Measurements from ENCODE around the gene RGS5. TPM values are rescaled to one million over a fixed set of nuclear protein-coding genes. Genes with fewer than 3 reads are reported as not detected.

Gene RGS5
- total and polyA plus RNA-seq, 8 donors = 48.5 to 141 (median 104) TPM

DNA sequence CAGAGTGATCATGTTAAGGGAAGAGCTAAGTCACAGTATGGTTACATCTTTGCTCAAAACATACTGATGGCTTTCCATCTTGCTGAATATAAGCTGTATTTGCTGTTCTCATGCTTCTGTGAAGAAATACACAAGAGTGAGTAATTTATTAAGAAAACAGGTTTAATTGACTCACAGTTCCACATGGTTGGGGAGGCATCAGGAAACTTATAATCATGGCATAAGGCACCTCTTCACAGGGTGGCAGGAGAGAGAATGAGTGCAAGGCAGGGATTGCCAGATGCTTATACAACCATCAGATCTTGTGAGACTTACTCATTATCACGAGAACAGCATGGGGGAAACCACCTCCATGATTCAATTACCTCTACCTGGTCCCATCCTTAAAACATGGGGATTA is 24.4 kb upstream of the RGS5 start:
- no peaks in the 10 kb centered on the region for H3K36me3 ChIP-seq
- no peak overlapping the region for H3K27ac ChIP-seq
- H3K4me3 ChIP-seq = no peak overlapping the region
- no peaks in the 10 kb centered on the region for H3K4me1 ChIP-seq
- H3K27me3 ChIP-seq = no peaks in the 10 kb centered on the region
- ATAC-seq = no peak
- peaks cover 0 to 6% of the 10 kb centered on the region in 2 donors for H3K9me3 ChIP-seq
- intact Hi-C loops (cut with DNase I) = no loop called here
- DNase-seq = no peak
- TF ChIP-seq, protein P1, sequence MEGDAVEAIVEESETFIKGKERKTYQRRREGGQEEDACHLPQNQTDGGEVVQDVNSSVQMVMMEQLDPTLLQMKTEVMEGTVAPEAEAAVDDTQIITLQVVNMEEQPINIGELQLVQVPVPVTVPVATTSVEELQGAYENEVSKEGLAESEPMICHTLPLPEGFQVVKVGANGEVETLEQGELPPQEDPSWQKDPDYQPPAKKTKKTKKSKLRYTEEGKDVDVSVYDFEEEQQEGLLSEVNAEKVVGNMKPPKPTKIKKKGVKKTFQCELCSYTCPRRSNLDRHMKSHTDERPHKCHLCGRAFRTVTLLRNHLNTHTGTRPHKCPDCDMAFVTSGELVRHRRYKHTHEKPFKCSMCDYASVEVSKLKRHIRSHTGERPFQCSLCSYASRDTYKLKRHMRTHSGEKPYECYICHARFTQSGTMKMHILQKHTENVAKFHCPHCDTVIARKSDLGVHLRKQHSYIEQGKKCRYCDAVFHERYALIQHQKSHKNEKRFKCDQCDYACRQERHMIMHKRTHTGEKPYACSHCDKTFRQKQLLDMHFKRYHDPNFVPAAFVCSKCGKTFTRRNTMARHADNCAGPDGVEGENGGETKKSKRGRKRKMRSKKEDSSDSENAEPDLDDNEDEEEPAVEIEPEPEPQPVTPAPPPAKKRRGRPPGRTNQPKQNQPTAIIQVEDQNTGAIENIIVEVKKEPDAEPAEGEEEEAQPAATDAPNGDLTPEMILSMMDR (IDR thresholded peaks at IDR 0.05) = no peak

DNA sequence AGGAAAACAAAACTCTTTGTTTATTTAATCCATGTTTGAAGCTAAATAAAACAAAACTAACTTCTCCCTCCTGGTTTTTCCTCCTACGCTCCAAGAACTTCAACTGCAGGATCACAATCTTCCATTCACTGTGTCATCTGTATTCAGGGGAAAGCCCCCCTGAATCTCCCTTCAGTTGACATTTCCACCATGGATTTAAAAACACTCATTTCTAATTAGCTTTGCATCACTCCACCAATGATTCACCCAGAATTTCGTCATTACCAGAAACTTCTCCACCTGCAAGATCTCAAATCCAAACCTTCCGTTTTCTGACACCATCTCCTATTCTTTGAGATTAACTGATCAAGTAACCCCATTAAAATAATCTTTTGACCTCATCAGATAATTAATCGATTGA is 10.9 kb upstream of the RGS5 start:
- TF ChIP-seq, protein P1 (IDR thresholded peaks at IDR 0.05) = no peak
- Histone ChIP-seq H3K4me3 (no peak overlapping the region), H3K27ac (no peak overlapping the region), H3K27me3 (no peaks in the 10 kb centered on the region), H3K9me3 (no peaks in the 10 kb centered on the region), H3K4me1 (no peaks in the 10 kb centered on the region), H3K36me3 (no peaks in the 10 kb centered on the region)
- no peak for ATAC-seq
- no peak for DNase-seq
- intact Hi-C loops (cut with DNase I) = no loop called here

DNA sequence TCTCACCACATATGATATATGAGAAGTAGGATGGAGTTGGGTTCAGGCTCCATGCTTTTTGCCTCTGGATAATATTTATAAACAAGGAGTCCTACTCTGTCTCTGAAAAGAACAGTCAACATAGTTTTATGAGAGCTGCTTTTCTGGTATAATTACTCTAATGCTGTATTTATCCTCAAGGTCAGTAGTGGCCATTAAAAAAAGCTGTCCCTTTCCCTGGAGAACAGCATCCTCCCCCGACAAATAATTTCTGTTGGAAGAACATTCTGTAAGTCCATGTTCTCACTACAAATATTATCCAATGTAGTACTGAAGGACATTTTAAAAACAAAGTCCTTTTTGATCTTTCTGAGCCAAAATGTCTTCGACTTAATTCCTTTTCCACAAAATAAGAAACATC is 9.0 kb upstream of the RGS5 start:
- no peaks in the 10 kb centered on the region for H3K36me3 ChIP-seq
- no peaks in the 10 kb centered on the region for H3K27me3 ChIP-seq
- H3K4me1 ChIP-seq = no peaks in the 10 kb centered on the region
- no peak overlapping the region for H3K27ac ChIP-seq
- intact Hi-C loops (cut with DNase I) = no loop called here
- no peaks in the 10 kb centered on the region for H3K9me3 ChIP-seq
- no peak for ATAC-seq
- DNase-seq = no peak
- TF ChIP-seq, protein P1 (IDR thresholded peaks at IDR 0.05) = no peak
- H3K4me3 ChIP-seq = no peak overlapping the region

DNA sequence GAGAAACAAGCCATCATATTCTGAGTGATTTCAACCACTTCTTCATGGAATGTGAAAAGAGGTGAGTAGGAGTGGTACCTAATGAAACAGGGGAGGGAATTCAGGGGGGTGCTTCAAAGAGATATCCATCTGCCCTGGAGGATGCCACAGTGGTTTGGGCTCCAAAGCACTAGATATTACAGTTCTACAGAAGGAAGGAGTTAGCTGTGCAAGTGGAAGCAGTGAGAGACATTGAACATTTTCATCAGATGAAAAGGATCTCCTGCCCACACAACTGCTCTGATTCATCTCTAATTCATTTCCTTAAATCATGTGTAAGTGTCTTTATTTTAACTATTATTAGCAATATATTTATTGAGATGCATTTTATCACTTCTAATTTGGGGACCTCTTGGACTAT is 2.8 kb upstream of the RGS5 start:
- H3K27me3 ChIP-seq = no peaks in the 10 kb centered on the region
- no peaks in the 10 kb centered on the region for H3K36me3 ChIP-seq
- ATAC-seq (no peak), DNase-seq (no peak)
- no peaks in the 10 kb centered on the region for H3K4me1 ChIP-seq
- H3K27ac ChIP-seq = no peak overlapping the region
- intact Hi-C loops (cut with DNase I) = no loop called here
- TF ChIP-seq, protein P1 (IDR thresholded peaks at IDR 0.05) = no peak
- H3K4me3 ChIP-seq = no peak overlapping the region
- no peaks in the 10 kb centered on the region for H3K9me3 ChIP-seq

DNA sequence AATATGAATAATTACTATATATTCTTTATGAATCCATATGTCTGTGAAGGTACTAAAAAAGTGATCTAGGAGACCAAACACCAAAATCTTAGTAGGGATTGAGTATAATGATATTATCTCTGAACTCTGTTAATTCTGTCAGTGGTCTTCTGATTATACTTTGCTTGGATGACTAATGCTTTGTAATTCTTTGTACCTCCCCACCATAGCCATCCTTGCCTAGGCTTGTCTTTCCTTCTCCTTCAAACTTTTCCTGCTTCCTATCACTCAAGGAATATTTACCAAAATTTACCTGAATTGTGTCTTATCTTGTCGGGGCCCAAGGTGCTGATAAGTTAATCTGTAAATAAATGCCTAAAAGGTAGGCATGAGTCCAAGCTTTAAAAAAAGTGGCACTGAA is 845 bp upstream of the RGS5 start:
- no peaks in the 10 kb centered on the region for H3K27me3 ChIP-seq
- H3K9me3 ChIP-seq = no peaks in the 10 kb centered on the region
- ATAC-seq (no peak), DNase-seq (no peak)
- intact Hi-C loops (cut with DNase I) = no loop called here
- H3K4me1 ChIP-seq = no peaks in the 10 kb centered on the region
- no peak overlapping the region for H3K4me3 ChIP-seq
- no peak overlapping the region for H3K27ac ChIP-seq
- TF ChIP-seq, protein P1 (IDR thresholded peaks at IDR 0.05) = no peak
- H3K36me3 ChIP-seq = no peaks in the 10 kb centered on the region

Measured in left lung (tissue), 10 donors.